ENCODE measurements around the gene SLC25A2. TPM values are rescaled to one million over a fixed set of nuclear protein-coding genes. Genes with fewer than 3 reads are reported as not detected.
"Not testable (repeated sequence)": the region's sequence is repeated elsewhere in the genome, so short reads cannot be mapped to it uniquely, and the experiment has no call there.

Gene SLC25A2
- total and polyA plus RNA-seq, 2 experiments from 2014 or later: 0.42 TPM; not detected in 1

- no peak for TF ChIP-seq CTCF (IDR thresholded peaks at IDR 0.05; ENCODE audit: low read depth, low read length)
- peak overlapping the region; percentile 74 for H3K4me3 ChIP-seq
- no peaks in the 10 kb centered on the region for H3K27me3 ChIP-seq
- DNase-seq (ENCODE audit: low read depth in 1 of 2, low spot score in 1 of 2): no peak
- no peaks in the 10 kb centered on the region for H3K4me1 ChIP-seq (ENCODE audit: low read depth)
- H3K36me3 ChIP-seq: peaks cover 21% of the 10 kb centered on the region
- peaks cover 7% of the 10 kb centered on the region for H3K9me3 ChIP-seq (ENCODE audit: low read depth)
- no peak overlapping the region for H3K27ac ChIP-seq
These were observed 15.4 kb upstream of the SLC25A2 start for GRCh38 chr5:141319202-141319601.

- H3K36me3 ChIP-seq: peaks cover 21% of the 10 kb centered on the region
- H3K27me3 ChIP-seq; H3K27ac ChIP-seq; H3K4me1 ChIP-seq (ENCODE audit: low read depth); H3K4me3 ChIP-seq; DNase-seq (ENCODE audit: low read depth in 1 of 2, low spot score in 1 of 2); H3K9me3 ChIP-seq (ENCODE audit: low read depth): not testable (repeated sequence)
These were observed 13.1 kb upstream of the SLC25A2 start for GRCh38 chr5:141316963-141317362.

DNA sequence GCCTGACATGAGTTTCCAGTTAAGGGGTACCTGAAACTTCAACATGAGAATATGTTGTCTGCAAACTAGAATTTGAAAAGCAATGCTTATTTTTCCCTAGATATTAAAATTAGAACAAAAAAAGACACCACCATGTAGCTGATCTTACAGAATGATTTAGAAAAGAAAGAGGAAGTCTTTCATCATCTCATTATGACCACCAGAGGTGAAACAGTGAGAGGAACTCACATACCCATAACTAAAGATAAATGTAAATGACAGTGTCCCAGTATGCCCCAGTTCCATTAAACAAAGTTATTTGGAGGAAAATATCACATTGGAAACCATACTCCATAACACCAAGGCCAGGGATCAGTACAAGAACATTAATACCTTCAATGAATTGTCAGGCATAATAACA, 9.9 kb upstream of the SLC25A2 start:
- no peaks in the 10 kb centered on the region for H3K4me1 ChIP-seq (ENCODE audit: low read depth)
- H3K36me3 ChIP-seq: peaks cover 13% of the 10 kb centered on the region
- no peak overlapping the region for H3K4me3 ChIP-seq
- no peak for DNase-seq (ENCODE audit: low read depth in 1 of 2, low spot score in 1 of 2)
- no peak for TF ChIP-seq CTCF (IDR thresholded peaks at IDR 0.05; ENCODE audit: low read depth, low read length)
- no peaks in the 10 kb centered on the region for H3K27me3 ChIP-seq
- H3K27ac ChIP-seq: no peak overlapping the region
- peaks cover 7% of the 10 kb centered on the region for H3K9me3 ChIP-seq (ENCODE audit: low read depth)

GRCh38 chr5:141306630-141307029, 2.8 kb upstream of the SLC25A2 start:
- Histone ChIP-seq H3K4me1 (ENCODE audit: low read depth) (no peaks in the 10 kb centered on the region), H3K27me3 (no peaks in the 10 kb centered on the region), H3K27ac (no peak overlapping the region), H3K36me3 (no peaks in the 10 kb centered on the region), H3K9me3 (ENCODE audit: low read depth) (no peaks in the 10 kb centered on the region), H3K4me3 (no peak overlapping the region)
- no peak for DNase-seq (ENCODE audit: low read depth in 1 of 2, low spot score in 1 of 2)
- TF ChIP-seq CTCF (IDR thresholded peaks at IDR 0.05; ENCODE audit: low read depth, low read length): no peak

DNA sequence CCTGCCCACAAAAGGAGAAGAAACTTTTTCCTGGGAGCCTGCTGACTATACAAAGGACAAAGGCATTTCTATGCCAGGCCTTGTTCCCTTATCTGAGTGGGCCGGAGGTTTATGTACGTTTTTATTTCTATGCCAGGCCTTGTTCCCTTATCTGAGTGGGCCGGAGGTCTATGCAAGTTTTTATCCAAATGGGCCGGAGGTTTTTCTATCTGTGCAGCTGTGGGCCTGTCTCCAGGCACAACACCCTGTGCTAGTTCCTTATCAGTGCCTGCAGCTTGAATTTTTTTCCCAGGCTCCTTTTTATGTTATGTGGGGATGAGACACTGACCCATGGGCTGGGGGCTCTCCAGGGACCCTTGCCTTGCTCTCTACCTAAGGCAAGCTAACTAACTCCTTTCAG, 5.5 kb downstream of the SLC25A2 start:
- Histone ChIP-seq H3K9me3 (ENCODE audit: low read depth) (no peaks in the 10 kb centered on the region), H3K36me3 (no peaks in the 10 kb centered on the region), H3K4me1 (ENCODE audit: low read depth) (no peaks in the 10 kb centered on the region), H3K27me3 (no peaks in the 10 kb centered on the region), H3K27ac (peak overlapping the region; percentile 38), H3K4me3 (no peak overlapping the region)
- no peak for TF ChIP-seq CTCF (IDR thresholded peaks at IDR 0.05; ENCODE audit: low read depth, low read length)
- peak in 1 of 2 donors; percentile 40 for DNase-seq (ENCODE audit: low read depth in 1 of 2, low spot score in 1 of 2)

- H3K4me1 ChIP-seq (ENCODE audit: low read depth): no peaks in the 10 kb centered on the region
- no peaks in the 10 kb centered on the region for H3K36me3 ChIP-seq
- TF ChIP-seq CTCF (IDR thresholded peaks at IDR 0.05; ENCODE audit: low read depth, low read length): no peak
- no peaks in the 10 kb centered on the region for H3K9me3 ChIP-seq (ENCODE audit: low read depth)
- no peak overlapping the region for H3K27ac ChIP-seq
- H3K27me3 ChIP-seq: no peaks in the 10 kb centered on the region
- DNase-seq (ENCODE audit: low read depth in 1 of 2, low spot score in 1 of 2): no peak
- H3K4me3 ChIP-seq: no peak overlapping the region
These were observed 30.9 kb downstream of the SLC25A2 start for GRCh38 chr5:141272906-141273305.

All from cardiac muscle cell (in vitro differentiated cells and primary cell).